Type B pancreatic cell (in vitro differentiated cells): ENCODE data around the gene TOP3A. TPM values are rescaled to one million over a fixed set of nuclear protein-coding genes. Genes with fewer than 3 reads are reported as not detected.
A peak's percentile ranks its signal among the peaks of the same experiment; 100 is the strongest.

Source experiments
- DNase-seq: peaks from one replicate; pipeline ENCODE4 v3.0.0; 2021; ENCODE audit warnings: mixed read lengths; ENCODE audit not compliant: unreplicated experiment; ENCODE audit errors: extremely low spot score
- H3K27ac Mint-ChIP-seq: 2 replicates; pipeline ENCODE4 v1.8.0; 2021; ENCODE audit warnings: mild to moderate bottlenecking, mixed read lengths
- H3K27me3 Mint-ChIP-seq: 2 replicates; pipeline ENCODE4 v1.8.0; 2021; ENCODE audit warnings: mixed read lengths
- H3K36me3 Mint-ChIP-seq: 2 replicates; pipeline ENCODE4 v1.8.0; 2021; ENCODE audit warnings: mixed read lengths
- H3K4me1 Mint-ChIP-seq: one replicate; pipeline ENCODE4 v1.8.0; 2021; ENCODE audit warnings: mixed read lengths; ENCODE audit not compliant: unreplicated experiment
- H3K4me3 Mint-ChIP-seq: 2 replicates; pipeline ENCODE4 v1.8.0; 2021; ENCODE audit warnings: mild to moderate bottlenecking, mixed read lengths
- H3K9me3 Mint-ChIP-seq: 2 replicates; pipeline ENCODE4 v1.8.0; 2021; ENCODE audit warnings: mixed read lengths
- CTCF ChIP-seq: fragments of 200-600 bp; sonication (generic); conservative IDR thresholded peaks from 2 replicates; pipeline ENCODE4 v1.5.0; 2021; ENCODE audit warnings: antibody characterized with exemption, mild to moderate bottlenecking
- total RNA-seq: library from RNA; stranded (reverse); gene quantifications from 2 replicates; pipeline ENCODE4 v1.2.1, GENCODE V29; 2021; ENCODE audit warnings: low replicate concordance

The TOP3A gene
- total RNA-seq, 1 donor from 2014 or later: 70.2 TPM

- no peak for TF ChIP-seq CTCF
- H3K36me3 Mint-ChIP-seq: peaks cover 12% of the 10 kb centered on the region
- H3K9me3 Mint-ChIP-seq: no peaks in the 10 kb centered on the region
- H3K4me3 Mint-ChIP-seq: peak overlapping the region; percentile 85
- peak overlapping the region; percentile 95 for H3K27ac Mint-ChIP-seq
- H3K4me1 Mint-ChIP-seq: peaks cover 15% of the 10 kb centered on the region
- no peaks in the 10 kb centered on the region for H3K27me3 Mint-ChIP-seq
- DNase-seq: no peak
These were observed 67.7 kb downstream of the TOP3A start for GRCh38 chr17:18246880-18247612.

GRCh38 chr17:18246109-18246725 is 68.6 kb downstream of the TOP3A start:
- Mint-ChIP-seq H3K27me3 (no peaks in the 10 kb centered on the region), H3K27ac (no peak overlapping the region), H3K4me1 (peaks cover 15% of the 10 kb centered on the region), H3K36me3 (peaks cover 12% of the 10 kb centered on the region), H3K9me3 (no peaks in the 10 kb centered on the region), H3K4me3 (no peak overlapping the region)
- no peak for DNase-seq
- no peak for TF ChIP-seq CTCF

- TF ChIP-seq CTCF: no peak
- DNase-seq: no peak
- no peaks in the 10 kb centered on the region for H3K9me3 Mint-ChIP-seq
- no peak overlapping the region for H3K27ac Mint-ChIP-seq
- peaks cover 8% of the 10 kb centered on the region for H3K36me3 Mint-ChIP-seq
- peaks cover 12% of the 10 kb centered on the region for H3K4me1 Mint-ChIP-seq
- no peak overlapping the region for H3K4me3 Mint-ChIP-seq
- H3K27me3 Mint-ChIP-seq: no peaks in the 10 kb centered on the region
These were observed 69.6 kb downstream of the TOP3A start for GRCh38 chr17:18245038-18245776.

GRCh38 chr17:18241229-18241871 is 73.4 kb downstream of the TOP3A start:
- Mint-ChIP-seq H3K27me3 (no peaks in the 10 kb centered on the region), H3K9me3 (no peaks in the 10 kb centered on the region), H3K4me3 (no peak overlapping the region), H3K36me3 (no peaks in the 10 kb centered on the region), H3K27ac (no peak overlapping the region), H3K4me1 (no peaks in the 10 kb centered on the region)
- DNase-seq: no peak
- TF ChIP-seq CTCF: no peak

- TF ChIP-seq CTCF: no peak
- no peaks in the 10 kb centered on the region for H3K4me1 Mint-ChIP-seq
These were observed 74.3 kb downstream of the TOP3A start for GRCh38 chr17:18240449-18240848.

More at GRCh38 chr17:18240449-18240848, 74.3 kb downstream of the TOP3A start:
- Mint-ChIP-seq H3K36me3 (no peaks in the 10 kb centered on the region), H3K27me3 (no peaks in the 10 kb centered on the region), H3K27ac (no peak overlapping the region), H3K9me3 (no peaks in the 10 kb centered on the region), H3K4me3 (no peak overlapping the region)
- no peak for DNase-seq
